OCI-LY1 (cell line): ENCODE results near the gene FLNC.

Experiments used
- H2AFZ ChIP-seq: fragments of 200-600 bp; sonication (generic), shearing (Covaris generic); 2 replicates; pipeline ENCODE4 v1.6.0; 2014; ENCODE audit warnings: antibody characterized with exemption, mild to moderate bottlenecking, low read length
- H3F3A ChIP-seq: fragments of 200-600 bp; sonication (generic), shearing (Covaris generic); 2 replicates; pipeline ENCODE4 v1.6.0; 2014; ENCODE audit warnings: mild to moderate bottlenecking, antibody characterized with exemption, low read length, moderate library complexity; ENCODE audit not compliant: insufficient read depth
- H3K27ac ChIP-seq: fragments of 200-600 bp; sonication (generic); 2 replicates; pipeline ENCODE4 v1.5.1; 2014; ENCODE audit warnings: low read length, mixed run types, mild to moderate bottlenecking, low read depth; ENCODE audit not compliant: poor library complexity, severe bottlenecking
- H3K27me3 ChIP-seq: fragments of 200-600 bp; sonication (generic); 2 replicates; pipeline ENCODE4 v1.6.0; 2014; ENCODE audit warnings: antibody characterized with exemption, mild to moderate bottlenecking, low read length, moderate library complexity; ENCODE audit not compliant: insufficient read depth
- H3K36me3 ChIP-seq: fragments of 200-600 bp; sonication (generic); 2 replicates; pipeline ENCODE4 v1.6.1; 2014; ENCODE audit warnings: mild to moderate bottlenecking, antibody characterized with exemption, low read length, moderate library complexity, mixed read lengths; ENCODE audit not compliant: insufficient read depth
- H3K4me1 ChIP-seq: fragments of 200-600 bp; sonication (generic); 2 replicates; pipeline ENCODE4 v1.5.1; 2014; ENCODE audit warnings: mild to moderate bottlenecking, low read length, moderate library complexity; ENCODE audit not compliant: insufficient read depth, severe bottlenecking
- H3K4me2 ChIP-seq: fragments of 200-600 bp; sonication (generic), shearing (Covaris generic); 2 replicates; pipeline ENCODE4 v1.6.1; 2014; ENCODE audit warnings: low read length
- H3K4me3 ChIP-seq: fragments of 200-600 bp; sonication (generic); 2 replicates; pipeline ENCODE4 v1.5.1; 2014; ENCODE audit warnings: low read length, low read depth, mild to moderate bottlenecking, mixed read lengths; ENCODE audit not compliant: poor library complexity, severe bottlenecking
- H3K79me2 ChIP-seq: fragments of 200-600 bp; shearing (Covaris generic); 2 replicates; pipeline ENCODE4 v1.6.1; 2016; ENCODE audit warnings: mixed run types, low read length, mixed read lengths; ENCODE audit not compliant: insufficient read depth
- H3K9ac ChIP-seq: fragments of 200-600 bp; sonication (generic), shearing (Covaris generic); 2 replicates; pipeline ENCODE4 v1.6.1; 2014; ENCODE audit warnings: mild to moderate bottlenecking, low read length, mixed read lengths
- H3K9me2 ChIP-seq: fragments of 200-600 bp; sonication (generic), shearing (Covaris generic); 2 replicates; pipeline ENCODE4 v1.6.1; 2014; ENCODE audit warnings: low read depth, mild to moderate bottlenecking, low read length, mixed read lengths
- H3K9me3 ChIP-seq: fragments of 200-600 bp; shearing (Covaris generic); 2 replicates; pipeline ENCODE4 v1.6.1; 2014; ENCODE audit warnings: low read length, mixed read lengths
- H4K20me1 ChIP-seq: fragments of 200-600 bp; sonication (generic), shearing (Covaris generic); 2 replicates; pipeline ENCODE4 v1.6.0; 2016; ENCODE audit warnings: mild to moderate bottlenecking, low read length; ENCODE audit not compliant: insufficient read depth
- EZH2 ChIP-seq: fragments of 200-600 bp; sonication (generic), shearing (Covaris generic); IDR thresholded peaks from 2 replicates; pipeline ENCODE4 v1.8.0; 2017; ENCODE audit warnings: borderline replicate concordance, mixed run types, mild to moderate bottlenecking, antibody characterized with exemption, low read length, moderate library complexity, mixed read lengths
- TF ChIP-seq, protein P1 (sequence below): fragments of 200-600 bp; sonication (generic), shearing (Covaris generic); IDR thresholded peaks from 2 replicates; pipeline ENCODE4 v1.5.1; 2017; ENCODE audit warnings: mild to moderate bottlenecking, antibody characterized with exemption, low read length, moderate library complexity, mixed read lengths

FLNC gene

GRCh38 chr7:128811631-128812430 lies 18.4 kb upstream of the FLNC start:
- Histone ChIP-seq H3K27ac (no peak overlapping the region), H3K36me3 (no peaks in the 10 kb centered on the region), H3K9me3 (no peaks in the 10 kb centered on the region), H3K4me3 (no peak overlapping the region), H3K4me2 (no peak overlapping the region), H2AFZ (no peak overlapping the region), H3K27me3 (peaks cover 10% of the 10 kb centered on the region; the same call in 1 of the 2 replicates), H3F3A (no peaks in the 10 kb centered on the region), H3K4me1 (no peaks in the 10 kb centered on the region), H3K9me2 (no peaks in the 10 kb centered on the region), H3K9ac (no peak overlapping the region), H3K79me2 (no peaks in the 10 kb centered on the region), H4K20me1 (no peaks in the 10 kb centered on the region)
- no peak for TF ChIP-seq EZH2
- TF ChIP-seq, protein P1, sequence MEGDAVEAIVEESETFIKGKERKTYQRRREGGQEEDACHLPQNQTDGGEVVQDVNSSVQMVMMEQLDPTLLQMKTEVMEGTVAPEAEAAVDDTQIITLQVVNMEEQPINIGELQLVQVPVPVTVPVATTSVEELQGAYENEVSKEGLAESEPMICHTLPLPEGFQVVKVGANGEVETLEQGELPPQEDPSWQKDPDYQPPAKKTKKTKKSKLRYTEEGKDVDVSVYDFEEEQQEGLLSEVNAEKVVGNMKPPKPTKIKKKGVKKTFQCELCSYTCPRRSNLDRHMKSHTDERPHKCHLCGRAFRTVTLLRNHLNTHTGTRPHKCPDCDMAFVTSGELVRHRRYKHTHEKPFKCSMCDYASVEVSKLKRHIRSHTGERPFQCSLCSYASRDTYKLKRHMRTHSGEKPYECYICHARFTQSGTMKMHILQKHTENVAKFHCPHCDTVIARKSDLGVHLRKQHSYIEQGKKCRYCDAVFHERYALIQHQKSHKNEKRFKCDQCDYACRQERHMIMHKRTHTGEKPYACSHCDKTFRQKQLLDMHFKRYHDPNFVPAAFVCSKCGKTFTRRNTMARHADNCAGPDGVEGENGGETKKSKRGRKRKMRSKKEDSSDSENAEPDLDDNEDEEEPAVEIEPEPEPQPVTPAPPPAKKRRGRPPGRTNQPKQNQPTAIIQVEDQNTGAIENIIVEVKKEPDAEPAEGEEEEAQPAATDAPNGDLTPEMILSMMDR = no peak

DNA sequence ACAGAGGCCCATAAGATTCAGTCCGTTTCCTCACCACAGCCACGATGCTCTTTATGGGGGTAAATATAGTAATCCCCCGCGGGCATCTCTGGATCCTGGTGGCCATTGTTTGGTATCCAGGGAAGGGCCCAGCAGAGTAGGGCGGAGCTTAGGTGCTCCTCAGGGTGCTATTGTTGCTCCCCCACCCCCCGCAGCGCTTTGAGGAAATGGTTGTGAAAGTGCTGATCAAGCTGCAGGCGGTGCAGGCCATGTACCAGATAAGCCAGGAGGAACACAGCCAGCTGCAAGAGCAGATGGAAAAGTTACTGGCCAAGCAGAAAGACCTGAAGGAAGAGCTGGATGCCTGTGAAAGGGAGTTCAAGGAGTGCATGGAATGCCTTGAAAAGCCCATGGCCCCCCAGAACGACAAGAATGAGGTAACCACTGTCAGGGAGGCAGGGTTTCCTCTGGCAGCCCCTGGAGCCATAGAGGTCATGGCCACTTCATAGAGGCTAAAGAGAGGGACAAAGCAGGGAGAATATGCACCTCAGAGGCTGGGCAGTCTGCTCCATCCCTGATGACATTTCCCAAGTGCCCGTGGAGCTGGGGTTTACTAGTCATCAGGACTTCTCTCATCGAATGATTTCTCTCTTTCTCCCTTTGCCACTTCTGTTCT lies 17.6 kb upstream of the FLNC start:
- Histone ChIP-seq H3K36me3 (no peaks in the 10 kb centered on the region), H3K9me2 (no peaks in the 10 kb centered on the region), H3K9me3 (no peaks in the 10 kb centered on the region), H2AFZ (no peak overlapping the region), H3K27ac (no peak overlapping the region), H3K27me3 (peaks cover 10% of the 10 kb centered on the region; the same call in 1 of the 2 replicates), H4K20me1 (no peaks in the 10 kb centered on the region), H3K79me2 (no peaks in the 10 kb centered on the region), H3K4me1 (no peaks in the 10 kb centered on the region), H3F3A (no peaks in the 10 kb centered on the region), H3K4me3 (no peak overlapping the region), H3K4me2 (no peak overlapping the region), H3K9ac (no peak overlapping the region)
- TF ChIP-seq EZH2 = no peak
- TF ChIP-seq, protein P1 = no peak

- Histone ChIP-seq H3K4me1 (no peaks in the 10 kb centered on the region), H3K9me3 (no peaks in the 10 kb centered on the region), H3K9me2 (no peaks in the 10 kb centered on the region), H3K79me2 (no peaks in the 10 kb centered on the region), H3K36me3 (no peaks in the 10 kb centered on the region), H3K4me2 (no peak overlapping the region), H3K4me3 (no peak overlapping the region), H3K9ac (no peak overlapping the region), H3F3A (no peaks in the 10 kb centered on the region), H3K27ac (no peak overlapping the region), H3K27me3 (0 out of 2 replicates have a peak, but pooled peaks cover 10% of the 10 kb centered on the region), H4K20me1 (no peaks in the 10 kb centered on the region), H2AFZ (no peak overlapping the region)
- TF ChIP-seq, protein P1 = no peak
- no peak for TF ChIP-seq EZH2
These were observed 15.7 kb upstream of the FLNC start for GRCh38 chr7:128814499-128814898.
